Neuronal stem cell (in vitro differentiated cells): Measurements from ENCODE around the gene RNU6-9.
"Not testable (repeated sequence)": the region's sequence is repeated elsewhere in the genome, so short reads cannot be mapped to it uniquely, and the experiment has no call there.

Experiments
- DNase-seq: peaks from one replicate; pipeline ENCODE4 v3.0.0-alpha.2; 2013; ENCODE audit warnings: low spot score
- H2AFZ ChIP-seq: one replicate; pipeline ENCODE4 v1.6.1; 2013; ENCODE audit warnings: mild to moderate bottlenecking, low read length, inconsistent platforms
- H2AK5ac ChIP-seq: 2 replicates; pipeline ENCODE4 v1.6.1; 2013; ENCODE audit warnings: low read depth, mild to moderate bottlenecking, inconsistent platforms, low read length, moderate library complexity, mixed read lengths
- H2BK120ac ChIP-seq: 2 replicates; pipeline ENCODE4 v1.6.1; 2013; ENCODE audit warnings: low read depth, mild to moderate bottlenecking, inconsistent platforms, low read length, moderate library complexity, mixed read lengths
- H2BK12ac ChIP-seq: one replicate; pipeline ENCODE4 v1.6.1; 2013; ENCODE audit warnings: low read length, inconsistent platforms
- H2BK15ac ChIP-seq: 2 replicates; pipeline ENCODE4 v1.6.1; 2013; ENCODE audit warnings: mild to moderate bottlenecking, low read length, inconsistent platforms, mixed read lengths
- H2BK5ac ChIP-seq: one replicate; pipeline ENCODE4 v1.6.1; 2013; ENCODE audit warnings: inconsistent platforms, mild to moderate bottlenecking, low read length, moderate library complexity
- H3K14ac ChIP-seq: one replicate; pipeline ENCODE4 v1.6.1; 2013; ENCODE audit warnings: low read length, inconsistent platforms
- H3K18ac ChIP-seq: 2 replicates; pipeline ENCODE4 v1.6.1; 2013; ENCODE audit warnings: low read length, inconsistent platforms
- H3K23ac ChIP-seq: 2 replicates; pipeline ENCODE4 v1.6.1; 2013; ENCODE audit warnings: low read depth, mild to moderate bottlenecking, mixed read lengths, low read length, inconsistent platforms; ENCODE audit not compliant: poor library complexity
- H3K27ac ChIP-seq: replicated peaks from 3 replicates; pipeline ENCODE4 v1.5.1; 2013; ENCODE audit warnings: low read length, inconsistent platforms
- H3K27me3 ChIP-seq, 3 experiments: 2 replicates each; pipeline ENCODE4 v1.6.1; 2013; ENCODE audit warnings: low read length in 3 of 3, mild to moderate bottlenecking in 2 of 3, inconsistent platforms in 1 of 3, low read depth in 1 of 3, mixed read lengths in 1 of 3, moderate library complexity in 1 of 3; ENCODE audit not compliant: control insufficient read depth in 3 of 3, insufficient read depth in 3 of 3
- H3K36me3 ChIP-seq, 2 donors: replicated peaks in 1 of 2; 2 replicates each; pipeline ENCODE4 v1.6.1; 2013; ENCODE audit warnings: low read length in 2 of 2; ENCODE audit not compliant: control insufficient read depth in 2 of 2, insufficient read depth in 2 of 2
- H3K4ac ChIP-seq: 2 replicates; pipeline ENCODE4 v1.6.1; 2013; ENCODE audit warnings: inconsistent platforms, mild to moderate bottlenecking, low read length, moderate library complexity
- H3K4me1 ChIP-seq, 2 donors: 1 replicate in 1 of 2; 2 replicates in 1 of 2; pipeline ENCODE4 v1.6.1; 2013; ENCODE audit warnings: low read length in 2 of 2, low read depth in 1 of 2; ENCODE audit not compliant: control insufficient read depth in 2 of 2, insufficient read depth in 1 of 2
- H3K4me2 ChIP-seq: one replicate; pipeline ENCODE4 v1.6.1; 2013; ENCODE audit warnings: mild to moderate bottlenecking, low read length, inconsistent platforms; ENCODE audit not compliant: insufficient read depth, poor library complexity, severe bottlenecking
- H3K4me3 ChIP-seq, 2 donors: 2 replicates each; pipeline ENCODE4 v1.5.1; 2013; ENCODE audit warnings: low read length in 2 of 2, mild to moderate bottlenecking in 2 of 2, inconsistent platforms in 1 of 2, moderate library complexity in 1 of 2
- H3K79me1 ChIP-seq: one replicate; pipeline ENCODE4 v1.6.1; 2013; ENCODE audit warnings: low read depth, mild to moderate bottlenecking, inconsistent platforms, low read length, moderate library complexity
- H3K9ac ChIP-seq: one replicate; pipeline ENCODE4 v1.6.1; 2013; ENCODE audit warnings: mild to moderate bottlenecking, low read depth, low read length, inconsistent platforms; ENCODE audit not compliant: poor library complexity
- H3K9me3 ChIP-seq, 2 donors: replicated peaks in 1 of 2; 2 replicates each; pipeline versions ENCODE3 to v1.6.1; 2013; ENCODE audit warnings: low read length in 2 of 2, mild to moderate bottlenecking in 2 of 2, inconsistent platforms in 1 of 2, low read depth in 1 of 2, mixed read lengths in 1 of 2, moderate library complexity in 1 of 2; ENCODE audit not compliant: control insufficient read depth in 2 of 2, insufficient read depth in 1 of 2
- H4K8ac ChIP-seq: one replicate; pipeline ENCODE4 v1.6.1; 2013; ENCODE audit warnings: low read depth, mild to moderate bottlenecking, inconsistent platforms, low read length, moderate library complexity
- H4K91ac ChIP-seq: one replicate; pipeline ENCODE4 v1.6.1; 2013; ENCODE audit warnings: low read length, low read depth, mild to moderate bottlenecking, inconsistent platforms; ENCODE audit not compliant: poor library complexity
- WGBS, 2 donors: extraction: QIAGEN DNeasy Blood & Tissue Kit; methylation state at CpG; one replicate each; pipeline ENCODE4 v1.1.7; 2013; ENCODE audit warnings: missing lambda C conversion rate in 2 of 2, mixed read lengths in 1 of 2; ENCODE audit not compliant: insufficient read length in 2 of 2, insufficient replicate concordance in 1 of 2; ENCODE audit errors: extremely low coverage in 2 of 2; 5-methylcytosine and 5-hydroxymethylcytosine counted together

Gene RNU6-9

DNA sequence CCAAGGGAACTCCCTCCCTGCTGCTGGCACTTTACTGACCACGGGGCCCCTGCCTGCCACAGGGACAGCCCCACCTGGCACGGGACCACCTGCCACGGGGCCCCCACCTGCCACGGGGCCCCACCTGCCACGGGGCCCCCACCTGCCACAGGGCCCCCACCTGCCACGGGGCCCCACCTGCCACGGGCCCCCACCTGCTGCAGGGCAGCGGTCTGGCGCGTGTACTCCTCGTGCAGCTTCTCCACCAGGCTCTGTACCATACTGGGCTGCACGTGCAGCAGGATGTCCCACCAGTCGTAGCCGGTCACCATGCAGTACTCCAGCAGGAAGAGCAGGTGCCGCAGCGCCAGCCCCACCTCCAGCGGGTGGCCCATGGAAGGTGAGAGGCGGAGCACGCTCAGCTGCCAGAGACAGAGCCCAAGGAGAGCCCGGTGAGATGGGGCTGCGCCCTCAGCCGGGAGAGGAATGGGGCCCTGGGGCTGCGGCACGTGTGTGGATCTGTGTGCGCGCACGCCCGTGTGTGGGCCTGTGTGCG, 16.4 kb upstream of the RNU6-9 start:
- Histone ChIP-seq H2BK5ac (no peak overlapping the region), H3K9me3 (peaks cover 0 to 4% of the 10 kb centered on the region in 2 donors), H3K14ac (no peak overlapping the region), H2BK15ac (no peak overlapping the region), H3K9ac (no peak overlapping the region), H3K79me1 (peaks cover 12% of the 10 kb centered on the region), H3K4ac (no peak overlapping the region), H3K27ac (no peak overlapping the region), H3K4me2 (no peak overlapping the region), H4K8ac (no peak overlapping the region), H3K18ac (no peak overlapping the region), H3K23ac (peak overlapping the region; percentile 80), H3K4me3 (peak overlapping the region in 1 of 2 donors; percentile 28), H3K36me3 (peaks cover 39 to 65% of the 10 kb centered on the region in 2 donors), H4K91ac (no peak overlapping the region), H3K4me1 (no peaks in the 10 kb centered on the region), H2BK120ac (no peak overlapping the region), H2AFZ (no peak overlapping the region), H3K27me3 (no peaks in the 10 kb centered on the region), H2AK5ac (no peak overlapping the region), H2BK12ac (no peak overlapping the region)
- no CpG with 5 or more reads among the region's 29 CpGs for WGBS, 2 donors
- no peak for DNase-seq

DNA sequence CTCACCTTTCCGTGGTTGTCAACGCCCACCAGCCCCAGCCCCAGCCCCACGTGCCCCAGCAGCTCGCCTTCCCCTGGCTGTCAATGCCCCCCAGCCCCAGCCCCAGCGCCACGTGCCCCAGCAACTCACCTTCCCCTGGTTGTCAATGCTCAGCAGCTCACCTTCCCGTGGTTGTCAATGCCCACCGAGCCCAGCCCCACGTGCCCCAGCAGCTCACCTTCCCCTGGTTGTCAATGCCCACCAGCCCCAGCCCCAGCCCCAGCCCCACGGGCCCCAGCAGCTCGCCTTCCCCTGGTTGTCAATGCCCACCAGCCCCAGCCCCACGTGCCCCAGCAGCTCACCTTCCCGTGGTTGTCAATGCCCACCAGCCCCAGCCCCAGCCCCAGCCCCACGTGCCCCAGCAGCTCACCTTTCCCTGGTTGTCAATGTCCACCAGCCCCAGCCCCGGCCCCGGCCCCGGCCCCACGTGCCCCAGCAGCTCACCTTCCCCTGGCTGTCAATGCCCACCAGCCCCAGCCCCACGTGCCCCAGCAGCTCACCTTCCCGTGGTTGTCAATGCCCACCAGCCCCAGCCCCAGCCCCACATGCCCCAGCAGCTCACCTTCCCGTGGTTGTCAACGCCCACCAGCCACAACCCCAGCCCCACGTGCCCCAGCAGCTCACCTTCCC, 15.2 kb upstream of the RNU6-9 start:
- not testable (repeated sequence) for H3K27me3 ChIP-seq, H4K91ac ChIP-seq, H2AFZ ChIP-seq, H3K9ac ChIP-seq, H2BK15ac ChIP-seq, H3K4me1 ChIP-seq, H3K4ac ChIP-seq, H3K18ac ChIP-seq, H2AK5ac ChIP-seq, H3K4me2 ChIP-seq, H3K9me3 ChIP-seq, H2BK12ac ChIP-seq, H4K8ac ChIP-seq, H2BK120ac ChIP-seq, DNase-seq, H3K23ac ChIP-seq, H3K14ac ChIP-seq, H3K27ac ChIP-seq, H2BK5ac ChIP-seq, H3K4me3 ChIP-seq
- WGBS, 2 donors, result no CpG with 5 or more reads among the region's 23 CpGs
- Histone ChIP-seq H3K36me3 (peaks cover 52 to 74% of the 10 kb centered on the region in 2 donors), H3K79me1 (peaks cover 12% of the 10 kb centered on the region)

DNA sequence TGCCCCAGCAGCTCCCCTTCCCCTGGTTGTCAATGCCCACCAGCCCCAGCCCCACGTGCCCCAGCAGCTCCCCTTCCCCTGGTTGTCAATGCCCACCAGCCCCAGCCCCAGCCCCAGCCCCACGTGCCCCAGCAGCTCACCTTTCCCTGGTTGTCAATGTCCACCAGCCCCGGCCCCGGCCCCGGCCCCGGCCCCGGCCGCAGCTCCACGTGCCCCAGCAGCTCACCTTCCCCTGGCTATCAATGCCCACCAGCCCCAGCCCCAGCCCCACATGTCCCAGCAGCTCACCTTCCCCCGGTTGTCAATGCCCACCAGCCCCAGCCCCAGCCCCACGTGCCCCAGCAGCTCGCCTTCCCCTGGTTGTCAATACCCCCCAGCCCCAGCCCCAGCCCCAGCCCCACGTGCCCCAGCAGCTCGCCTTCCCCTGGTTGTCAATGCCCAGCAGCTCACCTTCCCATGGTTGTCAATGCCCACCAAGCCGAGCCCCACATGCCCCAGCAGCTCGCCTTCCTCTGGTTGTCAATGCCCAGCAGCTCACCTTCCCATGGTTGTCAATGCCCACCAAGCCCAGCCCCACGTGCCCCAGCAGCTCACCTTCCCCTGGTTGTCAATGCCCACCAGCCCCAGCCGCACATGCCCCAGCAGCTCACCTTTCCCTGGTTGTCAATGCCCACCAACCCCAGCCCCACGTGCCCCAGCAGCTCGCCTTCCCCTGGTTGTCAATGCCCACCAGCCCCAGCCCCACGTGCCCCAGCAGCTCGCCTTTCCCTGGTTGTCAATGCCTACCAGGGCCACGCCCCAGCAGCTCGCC, 14.3 kb upstream of the RNU6-9 start:
- H3K27ac ChIP-seq, H3K18ac ChIP-seq, H2BK15ac ChIP-seq, H3K9me3 ChIP-seq, H2BK5ac ChIP-seq, H3K4me2 ChIP-seq, H3K4me1 ChIP-seq, H3K4me3 ChIP-seq, H2AK5ac ChIP-seq, H4K8ac ChIP-seq, H2BK12ac ChIP-seq, H2BK120ac ChIP-seq, H3K27me3 ChIP-seq, H3K4ac ChIP-seq, H4K91ac ChIP-seq, DNase-seq, H2AFZ ChIP-seq: not testable (repeated sequence)
- Histone ChIP-seq H3K14ac (peak overlapping the region; percentile 38), H3K79me1 (peaks cover 12% of the 10 kb centered on the region), H3K36me3 (peaks cover 51 to 74% of the 10 kb centered on the region in 2 donors), H3K23ac (peak overlapping the region; percentile 73), H3K9ac (peak overlapping the region; percentile 72)
- no CpG with 5 or more reads among the region's 24 CpGs for WGBS, 2 donors
